ENCODE results near the gene EEF1AKMT1.

EEF1AKMT1 gene

GRCh38 chr13:20740021-20740420, 33.7 kb downstream of the EEF1AKMT1 start:
- Histone ChIP-seq H3K9me3 (ENCODE audit: low read depth, low read length) (no peaks in the 10 kb centered on the region), H3K9ac (ENCODE audit: insufficient read length) (no peak overlapping the region), H3K4me3 (no peak overlapping the region), H3K36me3 (ENCODE audit: insufficient read depth, low read length) (no peaks in the 10 kb centered on the region), H3K27ac (no peak overlapping the region)
- DNase-seq (ENCODE audit: low read depth, low spot score) = no peak
- TF ChIP-seq POLR2AphosphoS5 (IDR thresholded peaks at IDR 0.05; ENCODE audit: borderline replicate concordance, low read depth, low read length) (no peak), FOXP2 (optimal IDR thresholded peaks at IDR 0.05; ENCODE audit: control extremely low read depth, extremely low read length, insufficient read depth) (no peak), EZH2 (IDR thresholded peaks at IDR 0.05) (no peak)

- TF ChIP-seq EZH2 (IDR thresholded peaks at IDR 0.05) (no peak), POLR2AphosphoS5 (IDR thresholded peaks at IDR 0.05; ENCODE audit: borderline replicate concordance, low read depth, low read length) (no peak), FOXP2 (optimal IDR thresholded peaks at IDR 0.05; ENCODE audit: control extremely low read depth, extremely low read length, insufficient read depth) (no peak)
- H3K36me3 ChIP-seq (ENCODE audit: insufficient read depth, low read length) = no peaks in the 10 kb centered on the region
These were observed 35.1 kb downstream of the EEF1AKMT1 start for GRCh38 chr13:20738616-20739015.

GRCh38 chr13:20729633-20730585, 43.9 kb downstream of the EEF1AKMT1 start:
- Histone ChIP-seq H3K9ac (ENCODE audit: insufficient read length) (no peak overlapping the region), H3K9me3 (ENCODE audit: low read depth, low read length) (no peaks in the 10 kb centered on the region), H3K27ac (no peak overlapping the region), H3K4me3 (no peak overlapping the region), H3K36me3 (ENCODE audit: insufficient read depth, low read length) (no peaks in the 10 kb centered on the region)
- no peak for DNase-seq (ENCODE audit: low read depth, low spot score)
- TF ChIP-seq EZH2 (IDR thresholded peaks at IDR 0.05) (no peak), FOXP2 (optimal IDR thresholded peaks at IDR 0.05; ENCODE audit: control extremely low read depth, extremely low read length, insufficient read depth) (no peak), POLR2AphosphoS5 (IDR thresholded peaks at IDR 0.05; ENCODE audit: borderline replicate concordance, low read depth, low read length) (no peak)

More at GRCh38 chr13:20738616-20739015, 35.1 kb downstream of the EEF1AKMT1 start:
- no peak overlapping the region for H3K9ac ChIP-seq (ENCODE audit: insufficient read length)
- H3K4me3 ChIP-seq = no peak overlapping the region
- no peak overlapping the region for H3K27ac ChIP-seq
- DNase-seq (ENCODE audit: low read depth, low spot score) = no peak
- no peaks in the 10 kb centered on the region for H3K9me3 ChIP-seq (ENCODE audit: low read depth, low read length)

GRCh38 chr13:20728579-20729311, 45.0 kb downstream of the EEF1AKMT1 start:
- no peak for DNase-seq (ENCODE audit: low read depth, low spot score)

GRCh38 chr13:20727856-20728255, 45.9 kb downstream of the EEF1AKMT1 start:
- H3K9ac ChIP-seq (ENCODE audit: insufficient read length) = no peak overlapping the region
- no peak overlapping the region for H3K4me3 ChIP-seq

More at GRCh38 chr13:20728579-20729311, 45.0 kb downstream of the EEF1AKMT1 start:
- no peak for TF ChIP-seq FOXP2 (optimal IDR thresholded peaks at IDR 0.05; ENCODE audit: control extremely low read depth, extremely low read length, insufficient read depth)
- no peak for TF ChIP-seq EZH2 (IDR thresholded peaks at IDR 0.05)
- TF ChIP-seq POLR2AphosphoS5 (IDR thresholded peaks at IDR 0.05; ENCODE audit: borderline replicate concordance, low read depth, low read length) = no peak
- H3K9ac ChIP-seq (ENCODE audit: insufficient read length) = peak overlapping the region; percentile 15
- H3K27ac ChIP-seq = no peak overlapping the region
- no peaks in the 10 kb centered on the region for H3K36me3 ChIP-seq (ENCODE audit: insufficient read depth, low read length)
- no peak overlapping the region for H3K4me3 ChIP-seq
- H3K9me3 ChIP-seq (ENCODE audit: low read depth, low read length) = no peaks in the 10 kb centered on the region

GRCh38 chr13:20721454-20722357, 52.1 kb downstream of the EEF1AKMT1 start:
- no peak for DNase-seq (ENCODE audit: low read depth, low spot score)
- H3K36me3 ChIP-seq (ENCODE audit: insufficient read depth, low read length) = no peaks in the 10 kb centered on the region

More at GRCh38 chr13:20727856-20728255, 45.9 kb downstream of the EEF1AKMT1 start:
- no peak overlapping the region for H3K27ac ChIP-seq
- no peaks in the 10 kb centered on the region for H3K9me3 ChIP-seq (ENCODE audit: low read depth, low read length)
- TF ChIP-seq EZH2 (IDR thresholded peaks at IDR 0.05) = no peak
- TF ChIP-seq POLR2AphosphoS5 (IDR thresholded peaks at IDR 0.05; ENCODE audit: borderline replicate concordance, low read depth, low read length) = no peak
- no peak for TF ChIP-seq FOXP2 (optimal IDR thresholded peaks at IDR 0.05; ENCODE audit: control extremely low read depth, extremely low read length, insufficient read depth)
- DNase-seq (ENCODE audit: low read depth, low spot score) = no peak
- H3K36me3 ChIP-seq (ENCODE audit: insufficient read depth, low read length) = no peaks in the 10 kb centered on the region

GRCh38 chr13:20721058-20721453, 52.7 kb downstream of the EEF1AKMT1 start:
- TF ChIP-seq FOXP2 (optimal IDR thresholded peaks at IDR 0.05; ENCODE audit: control extremely low read depth, extremely low read length, insufficient read depth) = no peak
- no peak for TF ChIP-seq POLR2AphosphoS5 (IDR thresholded peaks at IDR 0.05; ENCODE audit: borderline replicate concordance, low read depth, low read length)
- no peak for TF ChIP-seq EZH2 (IDR thresholded peaks at IDR 0.05)
- DNase-seq (ENCODE audit: low read depth, low spot score) = no peak
- Histone ChIP-seq H3K9ac (ENCODE audit: insufficient read length) (no peak overlapping the region), H3K9me3 (ENCODE audit: low read depth, low read length) (no peaks in the 10 kb centered on the region), H3K36me3 (ENCODE audit: insufficient read depth, low read length) (no peaks in the 10 kb centered on the region), H3K4me3 (no peak overlapping the region), H3K27ac (no peak overlapping the region)

More at GRCh38 chr13:20721454-20722357, 52.1 kb downstream of the EEF1AKMT1 start:
- TF ChIP-seq POLR2AphosphoS5 (IDR thresholded peaks at IDR 0.05; ENCODE audit: borderline replicate concordance, low read depth, low read length) = no peak
- no peak for TF ChIP-seq EZH2 (IDR thresholded peaks at IDR 0.05)
- peak; percentile 16 for TF ChIP-seq FOXP2 (optimal IDR thresholded peaks at IDR 0.05; ENCODE audit: control extremely low read depth, extremely low read length, insufficient read depth)
- Histone ChIP-seq H3K27ac (no peak overlapping the region), H3K9me3 (ENCODE audit: low read depth, low read length) (no peaks in the 10 kb centered on the region), H3K4me3 (peak overlapping the region; percentile 38), H3K9ac (ENCODE audit: insufficient read length) (no peak overlapping the region)
